Activated naive CD8-positive, alpha-beta T cell treated with anti-CD3 and anti-CD28 coated beads for 36 hours (primary cell): Measurements from ENCODE around the gene TBC1D22A. TPM values are rescaled to one million over a fixed set of nuclear protein-coding genes. Genes with fewer than 3 reads are reported as not detected.
A peak's percentile ranks its signal among the peaks of the same experiment; 100 is the strongest.
"Not testable (repeated sequence)": the region's sequence is repeated elsewhere in the genome, so short reads cannot be mapped to it uniquely, and the experiment has no call there.

Experiments
- DNase-seq: peaks from one replicate; pipeline ENCODE4 v3.0.0; 2021
- H3K27ac Mint-ChIP-seq: one replicate; pipeline ENCODE4 v1.8.0; 2022; ENCODE audit warnings: mild to moderate bottlenecking, moderate library complexity, mixed read lengths
- H3K27me3 Mint-ChIP-seq: one replicate; pipeline ENCODE4 v1.8.0; 2022; ENCODE audit warnings: mild to moderate bottlenecking, mixed read lengths
- H3K36me3 Mint-ChIP-seq: one replicate; pipeline ENCODE4 v1.8.0; 2021; ENCODE audit warnings: mild to moderate bottlenecking, mixed read lengths
- H3K4me1 Mint-ChIP-seq: one replicate; pipeline ENCODE4 v1.8.0; 2021; ENCODE audit warnings: mixed read lengths
- H3K4me3 Mint-ChIP-seq: one replicate; pipeline ENCODE4 v1.8.0; 2022; ENCODE audit warnings: mild to moderate bottlenecking, moderate library complexity, mixed read lengths
- H3K9me3 Mint-ChIP-seq: one replicate; pipeline ENCODE4 v1.8.0; 2022; ENCODE audit warnings: mixed read lengths
- total RNA-seq, 2 experiments: library from RNA; stranded (reverse); gene quantifications; one replicate each; pipeline ENCODE4 v1.2.3, GENCODE V29; 2021

The TBC1D22A gene
- total RNA-seq, 2 experiments from 2014 or later: 42.1 to 42.4 TPM

GRCh38 chr22:47042116-47042825, 279.8 kb downstream of the TBC1D22A start:
- Mint-ChIP-seq H3K27me3 (no peaks in the 10 kb centered on the region), H3K4me1 (peaks cover 24% of the 10 kb centered on the region), H3K4me3 (no peak overlapping the region), H3K36me3 (peaks cover 1% of the 10 kb centered on the region), H3K27ac (no peak overlapping the region), H3K9me3 (no peaks in the 10 kb centered on the region)
- no peak for DNase-seq

GRCh38 chr22:47042861-47043496, 280.5 kb downstream of the TBC1D22A start:
- Mint-ChIP-seq H3K4me3 (no peak overlapping the region), H3K4me1 (peaks cover 24% of the 10 kb centered on the region), H3K27ac (no peak overlapping the region), H3K27me3 (no peaks in the 10 kb centered on the region), H3K9me3 (no peaks in the 10 kb centered on the region), H3K36me3 (peaks cover 1% of the 10 kb centered on the region)
- DNase-seq: no peak

DNA sequence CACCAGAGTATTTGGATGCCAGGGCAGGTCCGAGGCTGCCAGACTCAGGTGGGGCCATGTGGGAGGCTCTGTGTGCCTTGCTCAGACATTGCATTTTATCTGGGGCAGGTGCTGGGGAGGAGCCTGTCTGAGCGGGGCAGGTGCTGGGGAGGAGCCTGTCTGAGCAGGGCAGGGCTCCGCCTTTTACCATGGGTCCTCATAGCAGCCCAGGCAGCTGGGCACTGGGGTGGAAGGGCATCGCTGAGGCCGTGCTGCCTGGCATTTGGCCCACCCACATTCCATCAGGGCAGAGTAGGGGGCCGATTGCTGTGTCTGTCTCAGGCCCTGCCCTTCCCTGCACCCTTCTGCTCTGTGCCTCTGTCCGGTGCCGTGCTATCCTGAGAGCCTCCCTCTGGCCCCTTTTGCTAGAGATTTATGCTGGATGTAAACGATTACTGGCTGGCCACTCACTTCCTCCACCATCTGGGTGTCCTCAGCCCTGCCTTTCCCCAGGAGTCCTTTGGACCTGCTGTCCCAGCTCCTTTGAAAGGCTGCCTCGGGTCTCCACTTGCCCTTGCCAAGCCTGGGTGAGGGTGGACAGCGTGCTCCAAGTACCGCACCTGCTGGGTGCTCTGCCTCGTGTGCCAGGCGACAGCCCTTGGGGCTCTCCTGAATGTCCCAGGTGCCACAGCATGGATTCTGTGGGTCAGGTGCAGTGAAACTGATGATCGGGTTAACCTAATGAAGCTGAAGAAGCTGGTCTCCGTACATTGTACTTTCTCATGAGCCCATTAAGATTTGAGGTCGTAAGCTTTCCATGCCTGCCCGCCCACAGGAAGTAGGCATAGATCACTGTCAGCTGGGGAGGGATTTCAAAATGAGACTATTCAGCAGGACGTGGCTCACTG, 281.6 kb downstream of the TBC1D22A start:
- no peak overlapping the region for H3K4me3 Mint-ChIP-seq
- H3K27ac Mint-ChIP-seq: peak overlapping the region; percentile 28
- peaks cover 26% of the 10 kb centered on the region for H3K4me1 Mint-ChIP-seq

GRCh38 chr22:47044722-47045535, 282.5 kb downstream of the TBC1D22A start:
- Mint-ChIP-seq H3K27ac (no peak overlapping the region), H3K4me3 (no peak overlapping the region), H3K9me3 (no peaks in the 10 kb centered on the region), H3K36me3 (no peaks in the 10 kb centered on the region), H3K27me3 (no peaks in the 10 kb centered on the region), H3K4me1 (peaks cover 31% of the 10 kb centered on the region)
- DNase-seq: no peak

More for the DNA sequence above, 281.6 kb downstream of the TBC1D22A start:
- no peaks in the 10 kb centered on the region for H3K27me3 Mint-ChIP-seq
- peaks cover 1% of the 10 kb centered on the region for H3K36me3 Mint-ChIP-seq
- H3K9me3 Mint-ChIP-seq: no peaks in the 10 kb centered on the region
- peak; percentile 8 for DNase-seq

DNA sequence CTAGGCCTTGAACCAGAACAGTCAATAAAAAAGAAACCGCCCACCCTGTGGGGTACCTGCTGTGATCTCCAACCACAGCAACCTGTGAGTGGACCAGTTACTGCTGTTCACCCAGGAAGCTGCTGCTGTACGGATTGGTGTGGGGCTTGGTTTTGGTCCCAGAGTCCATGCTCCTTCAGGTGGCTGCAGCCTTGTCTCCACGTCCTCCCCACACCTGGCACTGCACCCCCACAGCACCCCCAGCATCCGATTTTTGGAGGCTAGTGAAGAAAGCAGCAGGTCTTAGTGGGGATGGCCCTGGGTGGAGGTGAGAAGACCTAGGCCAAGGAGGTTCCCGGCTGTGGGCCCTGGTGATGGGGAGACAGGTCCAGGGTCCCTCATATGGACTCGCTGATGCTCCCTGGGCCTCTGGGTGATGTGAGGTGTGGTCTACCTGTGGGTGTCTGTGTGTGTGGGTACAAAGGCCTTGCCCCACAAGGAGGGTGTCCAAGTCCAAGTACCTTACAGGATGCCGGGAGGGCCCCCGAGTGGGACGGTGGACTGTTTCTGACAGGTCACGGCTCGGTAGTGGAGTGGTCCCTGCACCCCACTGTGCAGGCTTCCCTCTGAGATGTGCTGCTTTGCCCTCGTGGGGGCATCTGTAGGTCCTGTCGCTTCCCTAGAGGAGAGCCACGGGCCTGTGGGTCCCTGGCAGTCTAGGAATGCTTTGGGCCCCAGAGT, 283.4 kb downstream of the TBC1D22A start:
- Mint-ChIP-seq H3K27ac (no peak overlapping the region), H3K9me3 (no peaks in the 10 kb centered on the region), H3K4me1 (peaks cover 28% of the 10 kb centered on the region), H3K36me3 (no peaks in the 10 kb centered on the region), H3K4me3 (no peak overlapping the region), H3K27me3 (no peaks in the 10 kb centered on the region)
- no peak for DNase-seq

- Mint-ChIP-seq H3K27ac (no peak overlapping the region), H3K36me3 (no peaks in the 10 kb centered on the region), H3K9me3 (no peaks in the 10 kb centered on the region), H3K27me3 (no peaks in the 10 kb centered on the region), H3K4me3 (no peak overlapping the region), H3K4me1 (peaks cover 28% of the 10 kb centered on the region)
- DNase-seq: no peak
Observed at GRCh38 chr22:47046411-47047065, 284.1 kb downstream of the TBC1D22A start.

DNA sequence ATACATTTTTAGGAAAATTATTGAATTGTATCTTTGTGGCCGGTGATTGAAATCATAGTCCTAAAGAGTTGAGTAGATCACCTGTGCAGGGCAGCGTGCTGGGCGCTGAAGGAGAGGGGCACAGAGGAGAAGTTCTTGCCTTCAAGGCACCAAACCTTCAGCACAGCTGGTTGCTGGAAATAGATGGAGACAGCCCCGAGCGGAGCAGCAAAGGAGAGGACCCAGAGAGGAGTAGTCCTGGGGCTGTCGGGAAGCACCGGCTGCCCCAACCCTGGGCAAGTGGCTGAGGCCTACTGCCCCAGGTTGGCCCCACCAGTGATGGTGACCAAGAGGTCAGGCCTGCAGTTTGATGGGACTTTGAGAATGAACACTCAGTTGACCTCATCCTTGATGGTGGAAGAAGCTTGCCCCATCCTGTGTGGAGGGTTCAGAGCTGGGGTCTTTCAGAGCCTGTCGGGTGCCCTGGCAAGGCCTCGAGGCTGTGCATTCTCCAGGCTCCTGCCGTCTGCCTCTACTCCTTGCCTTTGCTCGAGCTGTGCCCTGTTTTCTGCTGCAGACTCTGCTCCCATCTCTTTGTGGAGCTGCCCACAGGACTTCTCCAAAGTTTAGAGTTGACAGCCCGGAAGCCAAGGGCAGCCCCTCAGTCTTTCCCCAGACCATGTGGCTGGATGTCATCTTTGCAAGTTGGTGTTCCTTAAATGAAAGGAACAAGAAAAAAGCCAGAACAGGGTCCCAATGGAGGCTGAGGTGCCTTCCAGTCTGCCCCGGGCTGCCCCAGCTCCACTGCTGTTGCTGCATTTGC, 285.1 kb downstream of the TBC1D22A start:
- Mint-ChIP-seq H3K4me1 (peaks cover 25% of the 10 kb centered on the region), H3K36me3 (no peaks in the 10 kb centered on the region), H3K9me3 (no peaks in the 10 kb centered on the region), H3K27ac (no peak overlapping the region), H3K27me3 (no peaks in the 10 kb centered on the region), H3K4me3 (no peak overlapping the region)
- no peak for DNase-seq

- no peak overlapping the region for H3K27ac Mint-ChIP-seq
- peaks cover 21% of the 10 kb centered on the region for H3K4me1 Mint-ChIP-seq
- no peaks in the 10 kb centered on the region for H3K36me3 Mint-ChIP-seq
- DNase-seq: no peak
- no peaks in the 10 kb centered on the region for H3K9me3 Mint-ChIP-seq
- no peak overlapping the region for H3K4me3 Mint-ChIP-seq
- H3K27me3 Mint-ChIP-seq: no peaks in the 10 kb centered on the region
Observed at GRCh38 chr22:47048123-47049077, 285.9 kb downstream of the TBC1D22A start.

DNA sequence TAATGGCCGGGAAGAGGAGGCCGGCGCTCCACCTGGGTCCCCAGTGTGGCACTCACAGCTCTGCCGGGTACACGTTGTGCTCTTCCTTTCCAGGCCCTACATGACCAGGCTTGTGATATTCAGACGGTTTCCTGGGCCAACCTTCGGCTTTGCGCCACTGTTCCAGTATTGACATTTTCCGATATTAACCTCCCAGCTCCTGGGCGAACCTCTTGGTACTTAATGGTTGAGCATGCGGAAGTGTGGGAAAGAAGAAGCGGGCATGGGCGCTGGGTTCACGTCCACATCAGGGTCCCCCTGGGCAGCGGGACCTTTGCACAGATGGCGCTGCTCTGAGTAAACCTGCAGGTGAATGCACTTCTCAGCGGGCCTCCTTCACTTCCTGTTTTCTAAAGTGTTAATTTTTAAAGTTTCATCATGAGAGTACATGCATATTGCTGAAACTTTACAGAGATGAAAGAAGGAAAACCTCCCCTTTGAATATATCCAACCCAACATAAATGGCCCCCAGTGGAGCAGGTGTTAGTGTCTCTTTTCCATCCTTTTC, 286.7 kb downstream of the TBC1D22A start:
- Mint-ChIP-seq H3K27ac (no peak overlapping the region), H3K4me3 (no peak overlapping the region), H3K9me3 (no peaks in the 10 kb centered on the region), H3K27me3 (no peaks in the 10 kb centered on the region), H3K4me1 (peaks cover 16% of the 10 kb centered on the region), H3K36me3 (no peaks in the 10 kb centered on the region)
- no peak for DNase-seq

GRCh38 chr22:47049736-47050400, 287.4 kb downstream of the TBC1D22A start:
- H3K9me3 Mint-ChIP-seq, DNase-seq, H3K27me3 Mint-ChIP-seq, H3K4me3 Mint-ChIP-seq, H3K36me3 Mint-ChIP-seq, H3K27ac Mint-ChIP-seq: not testable (repeated sequence)
- H3K4me1 Mint-ChIP-seq: peaks cover 12% of the 10 kb centered on the region

GRCh38 chr22:47050401-47051051, 288.1 kb downstream of the TBC1D22A start:
- H3K9me3 Mint-ChIP-seq: no peaks in the 10 kb centered on the region

More at GRCh38 chr22:47050401-47051051, 288.1 kb downstream of the TBC1D22A start:
- no peak overlapping the region for H3K27ac Mint-ChIP-seq
- peaks cover 3% of the 10 kb centered on the region for H3K36me3 Mint-ChIP-seq
- no peaks in the 10 kb centered on the region for H3K27me3 Mint-ChIP-seq
- peaks cover 7% of the 10 kb centered on the region for H3K4me1 Mint-ChIP-seq
- H3K4me3 Mint-ChIP-seq: no peak overlapping the region
- no peak for DNase-seq
